IPS-20b (cell line): Measurements from ENCODE around the gene BAIAP2.
"Not testable (repeated sequence)": the region's sequence is repeated elsewhere in the genome, so short reads cannot be mapped to it uniquely, and the experiment has no call there.

Experiments
- H3K27ac ChIP-seq: one replicate; pipeline ENCODE4 v1.5.1; 2013; ENCODE audit warnings: low read length
- H3K27me3 ChIP-seq: 2 replicates; pipeline ENCODE4 v1.6.1; 2013; ENCODE audit warnings: mild to moderate bottlenecking, low read length, inconsistent platforms; ENCODE audit not compliant: insufficient read depth
- H3K36me3 ChIP-seq: 2 replicates; pipeline ENCODE4 v1.6.1; 2013; ENCODE audit warnings: low read depth, mild to moderate bottlenecking, inconsistent platforms, low read length, moderate library complexity; ENCODE audit not compliant: insufficient read depth
- H3K4me1 ChIP-seq: 2 replicates; pipeline ENCODE4 v1.6.1; 2013; ENCODE audit warnings: mild to moderate bottlenecking, control low read depth, inconsistent platforms, low read length, moderate library complexity; ENCODE audit not compliant: insufficient read depth
- H3K4me3 ChIP-seq: 2 replicates; pipeline ENCODE4 v1.5.1; 2013; ENCODE audit warnings: mild to moderate bottlenecking, low read length, inconsistent platforms
- H3K9ac ChIP-seq: 2 replicates; pipeline ENCODE4 v1.6.1; 2013; ENCODE audit warnings: low read depth, mild to moderate bottlenecking, inconsistent platforms, low read length, moderate library complexity
- H3K9me3 ChIP-seq: 2 replicates; pipeline ENCODE4 v1.6.1; 2013; ENCODE audit warnings: mild to moderate bottlenecking, low read depth, low read length, inconsistent platforms; ENCODE audit not compliant: insufficient read depth

BAIAP2 gene

DNA sequence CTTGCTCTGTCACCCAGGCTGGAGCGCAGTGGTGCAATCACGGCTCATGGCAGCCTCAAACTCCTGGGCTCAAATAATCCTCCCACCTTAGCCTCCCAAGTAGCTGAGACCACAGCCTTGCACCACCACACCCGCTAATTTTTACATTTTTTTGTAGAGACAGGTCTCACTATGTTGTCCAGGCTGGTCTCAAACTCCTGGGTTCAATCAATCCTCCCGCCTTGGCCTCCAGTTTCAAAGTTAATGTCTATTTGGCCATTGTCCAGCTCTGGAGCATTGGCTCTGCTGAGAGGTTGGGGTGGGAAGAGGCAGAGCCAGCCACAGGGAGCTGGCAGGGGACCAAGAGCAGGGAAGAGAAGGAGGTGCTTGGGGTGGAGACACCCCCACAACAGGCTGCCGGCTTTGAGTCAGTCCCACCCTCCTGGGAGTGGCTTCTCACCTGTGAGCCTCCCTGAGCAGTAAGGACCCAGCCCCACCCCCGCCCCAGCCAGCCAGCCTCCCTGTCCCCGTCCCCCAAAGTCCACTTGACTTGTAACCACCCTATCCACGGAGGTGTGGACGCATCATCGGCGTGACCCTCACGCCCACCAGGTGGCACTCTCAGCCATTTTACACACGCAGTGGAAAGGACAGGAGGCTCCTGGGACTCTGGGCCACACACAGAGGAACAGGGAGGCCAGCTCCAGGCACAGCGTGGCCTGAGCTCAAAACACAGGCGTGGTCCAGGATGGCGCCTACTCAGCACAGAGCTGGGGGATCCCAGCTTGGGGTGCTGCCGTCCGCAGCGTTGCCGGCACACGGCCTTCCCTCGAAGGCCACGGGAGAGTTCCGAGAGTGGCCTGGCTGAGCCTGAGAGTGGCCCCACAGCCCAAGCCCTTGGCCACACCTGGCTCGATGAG lies 107.6 kb downstream of the BAIAP2 start:
- no peak overlapping the region for H3K9ac ChIP-seq
- peaks cover 3% of the 10 kb centered on the region; the same call in 1 of the 2 replicates for H3K9me3 ChIP-seq
- no peaks in the 10 kb centered on the region for H3K27me3 ChIP-seq
- no peak overlapping the region for H3K4me3 ChIP-seq
- H3K4me1 ChIP-seq: no peaks in the 10 kb centered on the region
- H3K27ac ChIP-seq: no peak overlapping the region
- H3K36me3 ChIP-seq: no peaks in the 10 kb centered on the region

DNA sequence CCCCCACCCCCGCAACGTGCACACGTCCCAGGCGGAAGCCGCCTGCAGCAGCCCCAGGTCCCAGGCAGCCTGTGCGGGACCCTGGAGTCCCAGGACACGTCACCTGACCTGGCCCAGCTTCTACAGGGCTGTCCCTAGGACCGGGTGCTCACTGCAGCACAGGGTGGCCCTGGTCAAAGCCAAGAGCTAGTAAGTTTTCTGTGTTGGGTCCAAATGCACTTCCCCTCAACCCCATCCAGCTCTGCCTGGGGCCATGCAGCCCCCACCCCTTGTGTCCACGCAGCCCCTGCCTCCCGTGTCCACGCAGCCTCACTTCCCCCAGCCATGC lies 108.2 kb downstream of the BAIAP2 start:
- Histone ChIP-seq H3K36me3 (no peaks in the 10 kb centered on the region), H3K9me3 (peaks cover 2% of the 10 kb centered on the region; the same call in 1 of the 2 replicates), H3K27me3 (no peaks in the 10 kb centered on the region), H3K4me1 (no peaks in the 10 kb centered on the region), H3K4me3 (no peak overlapping the region), H3K27ac (no peak overlapping the region), H3K9ac (no peak overlapping the region)

DNA sequence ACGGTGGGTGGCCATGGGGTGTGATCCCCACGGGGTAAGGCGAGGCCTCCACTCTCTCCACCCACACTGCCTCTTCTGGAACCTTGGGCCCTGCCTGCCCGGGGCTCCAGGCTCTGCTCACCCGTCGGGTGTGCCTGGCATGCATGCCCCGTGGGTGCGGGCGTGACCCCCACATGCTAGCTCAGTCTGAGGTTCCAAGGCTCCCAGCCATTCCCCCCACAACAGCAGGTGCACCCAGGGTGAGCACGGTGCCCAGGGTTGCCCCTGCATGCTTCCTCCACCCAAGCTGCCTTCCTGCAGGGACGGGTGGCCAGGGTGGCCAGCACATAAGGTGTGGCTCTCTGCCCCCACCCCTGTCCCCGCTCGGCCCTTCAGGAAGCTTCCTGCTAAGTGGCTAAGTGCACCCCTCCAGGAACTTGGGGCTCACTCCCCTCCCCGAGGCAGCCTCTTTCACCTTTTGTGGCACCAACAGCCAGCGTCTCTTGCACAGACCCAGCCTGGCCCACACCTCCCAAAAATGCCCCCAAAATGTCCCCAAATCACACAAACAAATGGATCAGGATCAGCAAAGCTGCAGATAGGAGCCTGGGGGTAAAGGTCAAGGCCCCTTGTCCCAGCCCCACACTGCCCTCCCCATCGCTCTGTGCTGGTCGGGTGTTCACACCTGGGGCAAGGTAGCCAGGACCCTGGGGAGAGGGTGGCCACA lies 108.9 kb downstream of the BAIAP2 start:
- Histone ChIP-seq H3K4me3 (no peak overlapping the region), H3K27ac (no peak overlapping the region), H3K9ac (no peak overlapping the region), H3K27me3 (no peaks in the 10 kb centered on the region), H3K9me3 (no peaks in the 10 kb centered on the region), H3K36me3 (no peaks in the 10 kb centered on the region), H3K4me1 (no peaks in the 10 kb centered on the region)

DNA sequence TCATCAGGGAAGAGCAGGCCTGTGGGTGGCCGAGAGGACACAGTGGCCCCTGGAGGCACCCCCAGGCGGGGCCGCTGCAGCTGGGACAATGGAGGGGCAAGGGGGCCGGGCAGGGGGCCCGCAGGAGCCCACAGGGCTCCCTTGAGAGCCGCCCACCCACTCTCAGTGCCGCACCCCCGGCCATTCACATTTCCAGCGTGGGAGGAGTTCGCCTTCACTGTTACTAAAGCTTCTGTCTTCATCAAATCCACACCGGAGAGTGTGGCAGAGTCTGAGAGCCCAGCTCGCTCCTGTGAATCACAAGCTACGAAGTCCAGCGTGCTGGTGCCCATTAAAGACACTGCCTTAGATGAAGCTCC lies 109.5 kb downstream of the BAIAP2 start:
- H3K36me3 ChIP-seq: no peaks in the 10 kb centered on the region

DNA sequence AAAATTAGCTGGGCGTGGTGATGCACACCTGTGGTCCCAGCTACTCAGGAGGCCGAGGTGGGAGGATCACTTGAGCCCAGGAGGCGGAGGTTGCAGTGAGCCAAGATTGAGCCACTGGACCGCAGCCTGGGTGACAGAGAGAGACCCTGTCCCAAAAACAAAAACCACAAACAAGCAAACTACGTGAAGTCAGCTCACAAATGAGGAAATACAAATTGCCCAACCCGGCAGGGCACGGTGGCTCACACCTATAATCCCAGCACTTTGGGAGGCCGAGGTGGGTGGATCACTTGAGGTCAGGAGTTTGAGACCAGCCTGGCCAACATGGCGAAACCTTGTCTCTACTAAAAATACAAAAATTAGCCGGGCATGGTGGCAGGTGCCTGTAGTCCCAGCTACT lies 111.3 kb downstream of the BAIAP2 start:
- H3K27me3 ChIP-seq, H3K4me3 ChIP-seq, H3K9me3 ChIP-seq, H3K9ac ChIP-seq, H3K36me3 ChIP-seq, H3K4me1 ChIP-seq, H3K27ac ChIP-seq: not testable (repeated sequence)

More for the DNA sequence above, 109.5 kb downstream of the BAIAP2 start:
- H3K9me3 ChIP-seq: no peaks in the 10 kb centered on the region
- H3K4me1 ChIP-seq: no peaks in the 10 kb centered on the region
- no peak overlapping the region for H3K4me3 ChIP-seq
- H3K9ac ChIP-seq: no peak overlapping the region
- H3K27me3 ChIP-seq: no peaks in the 10 kb centered on the region
- H3K27ac ChIP-seq: no peak overlapping the region

DNA sequence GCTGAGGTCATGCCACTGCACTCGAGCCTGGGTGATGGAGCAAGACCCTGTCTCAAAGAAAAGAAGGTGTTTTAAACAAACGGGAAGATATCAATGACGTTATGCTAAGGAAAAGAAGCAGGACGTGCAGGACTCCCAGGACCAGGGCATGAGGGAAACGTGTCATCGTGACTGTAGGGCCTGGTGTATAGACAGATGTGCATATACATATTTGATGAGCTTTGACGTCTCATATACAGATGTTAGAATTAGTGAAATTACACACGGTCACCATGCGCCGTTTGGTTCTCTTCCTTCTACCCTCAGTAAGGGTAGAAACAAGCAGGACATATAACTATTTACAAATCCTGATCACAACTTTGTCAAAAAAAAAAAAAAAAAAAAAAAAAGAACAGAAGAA lies 112.8 kb downstream of the BAIAP2 start:
- no peak overlapping the region for H3K27ac ChIP-seq
- H3K4me1 ChIP-seq: no peaks in the 10 kb centered on the region

DNA sequence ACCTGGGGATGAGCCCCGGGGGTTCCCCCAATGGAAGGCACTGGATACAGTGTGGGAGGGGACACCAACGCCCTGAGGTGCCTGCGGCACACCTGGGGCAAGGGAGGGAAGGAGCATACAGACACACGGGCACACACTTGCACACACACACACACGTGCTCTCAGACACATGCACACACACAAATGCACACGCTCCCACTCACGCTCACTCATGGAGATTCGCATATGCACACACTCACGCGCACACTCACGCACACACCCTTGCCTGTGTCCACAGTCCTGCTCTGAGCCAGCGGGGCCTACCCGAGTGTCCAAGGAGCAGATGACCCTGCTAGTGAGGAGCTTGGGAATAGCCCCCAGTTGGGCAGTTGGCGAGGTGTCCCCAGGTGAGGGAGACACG lies 113.6 kb downstream of the BAIAP2 start:
- no peak overlapping the region for H3K4me3 ChIP-seq
- H3K27me3 ChIP-seq: no peaks in the 10 kb centered on the region
- no peak overlapping the region for H3K9ac ChIP-seq
- H3K4me1 ChIP-seq: no peaks in the 10 kb centered on the region
- H3K36me3 ChIP-seq: no peaks in the 10 kb centered on the region
- no peaks in the 10 kb centered on the region for H3K9me3 ChIP-seq
- H3K27ac ChIP-seq: no peak overlapping the region

More for the DNA sequence above, 112.8 kb downstream of the BAIAP2 start:
- Histone ChIP-seq H3K9me3 (no peaks in the 10 kb centered on the region), H3K36me3 (no peaks in the 10 kb centered on the region), H3K27me3 (no peaks in the 10 kb centered on the region), H3K9ac (no peak overlapping the region), H3K4me3 (no peak overlapping the region)

DNA sequence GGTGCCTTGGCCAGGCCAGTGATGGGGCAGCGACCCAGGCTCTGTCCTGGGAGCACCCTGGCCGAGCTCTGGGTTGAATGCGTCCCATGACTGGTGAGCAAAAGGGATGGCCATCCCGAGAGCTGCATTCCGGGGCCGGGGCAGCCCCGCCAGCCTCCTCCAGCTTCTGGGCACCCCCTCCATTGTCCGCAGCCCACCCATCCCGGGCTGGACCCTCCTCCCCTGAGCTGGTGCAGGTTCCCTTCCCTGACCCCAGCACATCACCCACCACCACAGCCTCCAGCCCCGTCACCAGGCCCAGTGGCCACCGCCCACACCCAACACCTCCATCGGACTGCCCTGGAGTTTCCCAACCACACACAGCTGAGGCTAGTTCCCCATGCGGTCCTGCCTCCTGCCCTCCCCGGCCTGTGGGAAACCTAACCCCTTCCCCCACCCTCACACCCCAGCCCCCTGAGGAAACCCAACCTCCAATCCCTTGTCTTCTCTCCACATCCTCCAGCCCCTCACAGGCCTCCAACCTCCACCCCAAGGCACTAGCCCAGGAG lies 114.1 kb downstream of the BAIAP2 start:
- Histone ChIP-seq H3K4me3 (no peak overlapping the region), H3K27me3 (no peaks in the 10 kb centered on the region), H3K9me3 (no peaks in the 10 kb centered on the region), H3K9ac (no peak overlapping the region), H3K36me3 (no peaks in the 10 kb centered on the region), H3K4me1 (no peaks in the 10 kb centered on the region), H3K27ac (no peak overlapping the region)

DNA sequence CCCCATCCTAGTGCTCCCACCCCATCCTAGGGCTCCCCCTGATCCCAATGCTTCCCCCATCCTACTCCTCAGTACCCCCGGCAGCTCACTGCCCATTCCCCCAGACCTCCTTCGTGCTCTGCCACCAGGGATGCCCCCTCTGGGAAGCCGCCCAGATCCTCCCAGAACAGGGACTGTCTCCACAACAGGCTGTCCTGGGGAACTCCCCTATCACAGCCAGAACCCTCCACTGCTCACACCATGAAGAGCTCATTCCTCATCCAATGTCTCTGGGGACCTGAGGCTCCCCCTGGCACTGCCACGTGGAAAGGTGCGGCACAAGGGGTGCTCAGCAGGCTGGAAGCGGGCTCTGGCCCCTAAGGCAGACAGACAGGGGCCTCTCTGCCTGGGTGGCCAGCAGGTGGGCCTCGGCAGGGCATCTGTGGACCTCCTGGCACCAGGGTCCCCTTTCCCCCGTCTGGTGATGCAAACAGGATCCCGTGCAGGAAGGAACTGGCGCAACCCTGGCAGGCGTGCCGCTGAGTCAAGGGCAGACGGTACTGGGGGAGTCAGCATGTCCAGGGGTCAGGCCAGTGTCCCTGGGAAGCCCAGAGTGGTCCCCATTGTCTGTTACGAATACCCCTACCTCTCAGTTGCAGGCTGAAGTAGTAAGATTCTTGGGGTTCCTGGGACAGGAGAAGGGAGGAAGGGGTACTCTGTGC lies 115.6 kb downstream of the BAIAP2 start:
- Histone ChIP-seq H3K4me3 (no peak overlapping the region), H3K9ac (no peak overlapping the region), H3K4me1 (no peaks in the 10 kb centered on the region), H3K27ac (no peak overlapping the region), H3K27me3 (no peaks in the 10 kb centered on the region), H3K36me3 (no peaks in the 10 kb centered on the region), H3K9me3 (no peaks in the 10 kb centered on the region)

DNA sequence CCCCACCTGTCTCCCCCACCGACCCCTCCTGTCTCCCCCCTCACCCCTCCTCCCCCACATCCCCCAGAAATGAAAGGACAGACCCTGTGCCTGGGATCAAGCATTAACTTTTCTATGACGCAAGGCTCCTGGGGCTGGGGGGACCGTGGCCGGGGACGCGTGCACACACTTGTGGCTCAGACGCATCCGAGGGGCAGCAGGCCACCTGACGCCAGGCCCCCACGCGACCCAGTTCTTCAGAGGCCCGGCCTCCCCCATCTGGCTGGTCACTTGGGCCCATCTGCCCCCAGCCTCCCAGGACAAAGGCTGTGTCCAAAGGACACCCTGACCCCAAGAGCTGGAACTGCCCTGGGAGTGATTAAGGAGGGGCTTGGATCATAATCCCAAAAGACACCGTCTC lies 116.3 kb downstream of the BAIAP2 start:
- no peaks in the 10 kb centered on the region for H3K4me1 ChIP-seq

DNA sequence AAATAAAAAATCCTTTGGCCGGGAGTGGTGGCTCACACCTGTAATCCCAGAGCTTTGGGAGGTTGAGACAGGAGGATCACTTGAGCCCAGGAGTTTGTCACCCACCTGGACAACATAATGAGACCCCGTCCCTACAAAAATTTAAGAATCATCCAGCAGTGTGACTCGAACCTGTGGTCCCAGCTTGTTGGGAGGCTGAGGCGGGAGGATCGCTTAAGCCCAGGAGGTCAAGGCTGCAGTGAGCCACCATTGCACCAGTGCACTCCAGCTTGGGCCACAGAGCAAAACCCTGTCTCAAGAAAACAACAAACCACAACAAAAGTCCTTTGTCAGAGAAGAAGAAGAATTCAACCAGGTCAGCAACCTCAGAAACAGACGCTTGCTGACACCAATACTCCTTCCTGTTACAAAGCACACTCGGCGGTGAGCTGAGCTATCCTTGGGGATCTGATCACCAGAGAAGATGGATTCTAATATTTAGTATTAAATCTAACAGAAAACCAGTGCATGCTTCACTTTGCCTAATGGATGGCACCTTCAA lies 117.4 kb downstream of the BAIAP2 start:
- Histone ChIP-seq H3K36me3 (no peaks in the 10 kb centered on the region), H3K4me3 (no peak overlapping the region), H3K9ac (no peak overlapping the region), H3K4me1 (no peaks in the 10 kb centered on the region), H3K27ac (no peak overlapping the region), H3K9me3 (no peaks in the 10 kb centered on the region), H3K27me3 (no peaks in the 10 kb centered on the region)

More for the DNA sequence above, 116.3 kb downstream of the BAIAP2 start:
- no peak overlapping the region for H3K9ac ChIP-seq
- H3K9me3 ChIP-seq: no peaks in the 10 kb centered on the region
- H3K27ac ChIP-seq: no peak overlapping the region
- H3K36me3 ChIP-seq: no peaks in the 10 kb centered on the region
- H3K27me3 ChIP-seq: no peaks in the 10 kb centered on the region
- no peak overlapping the region for H3K4me3 ChIP-seq
